ENCODE measurements around the gene ANKRD34C.

GRCh38 chr15:79233236-79233635 lies 49.3 kb upstream of the ANKRD34C start:
- TF ChIP-seq POLR2A (IDR thresholded peaks at IDR 0.05) (no peak), POLR2AphosphoS5 (IDR thresholded peaks at IDR 0.05) (no peak), CTCF (IDR thresholded peaks at IDR 0.05) (no peak)

Measured in prostate gland (tissue), 2 donors.